ENCODE data around the gene ATP6V1C2.
A peak's percentile ranks its signal among the peaks of the same experiment; 100 is the strongest.

Gene ATP6V1C2

GRCh38 chr2:10826625-10827024 lies 105.2 kb downstream of the ATP6V1C2 start:
- Histone ChIP-seq H3K36me3 (ENCODE audit: control insufficient read depth, insufficient read depth, low read length) (no peaks in the 10 kb centered on the region), H3K4me1 (ENCODE audit: control insufficient read depth, insufficient read depth, low read length, poor library complexity, severe bottlenecking) (peaks cover 4% of the 10 kb centered on the region), H3K9me3 (ENCODE audit: control insufficient read depth, low read length) (no peaks in the 10 kb centered on the region), H3K27ac (ENCODE audit: low read depth, low read length, severe bottlenecking) (no peak overlapping the region), H3K4me3 (ENCODE audit: extremely low read depth, insufficient read depth, low read length, poor library complexity, severe bottlenecking) (no peak overlapping the region)
- WGBS, 2 experiments (ENCODE audit: insufficient coverage in 2 of 2), result 80 to 89% methylated on average over 3 of the region's 8 CpGs

- 91% methylated on average over 10 to 11 of the region's 11 CpGs for WGBS, 2 experiments (ENCODE audit: insufficient coverage in 2 of 2)
- Histone ChIP-seq H3K9me3 (ENCODE audit: control insufficient read depth, low read length) (no peaks in the 10 kb centered on the region), H3K4me1 (ENCODE audit: control insufficient read depth, insufficient read depth, low read length, poor library complexity, severe bottlenecking) (peaks cover 12% of the 10 kb centered on the region), H3K36me3 (ENCODE audit: control insufficient read depth, insufficient read depth, low read length) (no peaks in the 10 kb centered on the region), H3K27ac (ENCODE audit: low read depth, low read length, severe bottlenecking) (no peak overlapping the region), H3K4me3 (ENCODE audit: extremely low read depth, insufficient read depth, low read length, poor library complexity, severe bottlenecking) (no peak overlapping the region)
Measured at GRCh38 chr2:10828346-10828745, 106.9 kb downstream of the ATP6V1C2 start.

- H3K27ac ChIP-seq (ENCODE audit: low read depth, low read length, severe bottlenecking), result no peak overlapping the region
Measured at GRCh38 chr2:10829299-10829698, 107.9 kb downstream of the ATP6V1C2 start.

GRCh38 chr2:10830203-10830602 lies 108.8 kb downstream of the ATP6V1C2 start:
- Histone ChIP-seq H3K4me1 (ENCODE audit: control insufficient read depth, insufficient read depth, low read length, poor library complexity, severe bottlenecking) (peaks cover 23% of the 10 kb centered on the region), H3K4me3 (ENCODE audit: extremely low read depth, insufficient read depth, low read length, poor library complexity, severe bottlenecking) (no peak overlapping the region), H3K36me3 (ENCODE audit: control insufficient read depth, insufficient read depth, low read length) (no peaks in the 10 kb centered on the region), H3K27ac (ENCODE audit: low read depth, low read length, severe bottlenecking) (no peak overlapping the region), H3K9me3 (ENCODE audit: control insufficient read depth, low read length) (no peaks in the 10 kb centered on the region)
- WGBS, 2 experiments (ENCODE audit: insufficient coverage in 2 of 2), result 88 to 93% methylated on average over 4 to 7 of the region's 8 CpGs

More at GRCh38 chr2:10829299-10829698, 107.9 kb downstream of the ATP6V1C2 start:
- H3K4me3 ChIP-seq (ENCODE audit: extremely low read depth, insufficient read depth, low read length, poor library complexity, severe bottlenecking), result no peak overlapping the region
- no peaks in the 10 kb centered on the region for H3K9me3 ChIP-seq (ENCODE audit: control insufficient read depth, low read length)
- 82 to 90% methylated on average over 2 of the region's 3 CpGs for WGBS, 2 experiments (ENCODE audit: insufficient coverage in 2 of 2)
- peaks cover 22% of the 10 kb centered on the region for H3K4me1 ChIP-seq (ENCODE audit: control insufficient read depth, insufficient read depth, low read length, poor library complexity, severe bottlenecking)
- H3K36me3 ChIP-seq (ENCODE audit: control insufficient read depth, insufficient read depth, low read length), result no peaks in the 10 kb centered on the region

GRCh38 chr2:10830641-10831399 lies 109.4 kb downstream of the ATP6V1C2 start:
- H3K27ac ChIP-seq (ENCODE audit: low read depth, low read length, severe bottlenecking), result no peak overlapping the region
- WGBS, 2 experiments (ENCODE audit: insufficient coverage in 2 of 2), result 91 to 92% methylated on average over 28 to 29 of the region's 30 CpGs
- H3K36me3 ChIP-seq (ENCODE audit: control insufficient read depth, insufficient read depth, low read length), result no peaks in the 10 kb centered on the region
- H3K4me1 ChIP-seq (ENCODE audit: control insufficient read depth, insufficient read depth, low read length, poor library complexity, severe bottlenecking), result peaks cover 23% of the 10 kb centered on the region
- H3K4me3 ChIP-seq (ENCODE audit: extremely low read depth, insufficient read depth, low read length, poor library complexity, severe bottlenecking), result no peak overlapping the region
- H3K9me3 ChIP-seq (ENCODE audit: control insufficient read depth, low read length), result no peaks in the 10 kb centered on the region

GRCh38 chr2:10831400-10831985 lies 110.1 kb downstream of the ATP6V1C2 start:
- 71 to 75% methylated on average over 14 to 15 of the region's 16 CpGs for WGBS, 2 experiments (ENCODE audit: insufficient coverage in 2 of 2)
- Histone ChIP-seq H3K9me3 (ENCODE audit: control insufficient read depth, low read length) (no peaks in the 10 kb centered on the region), H3K4me1 (ENCODE audit: control insufficient read depth, insufficient read depth, low read length, poor library complexity, severe bottlenecking) (peaks cover 23% of the 10 kb centered on the region), H3K4me3 (ENCODE audit: extremely low read depth, insufficient read depth, low read length, poor library complexity, severe bottlenecking) (no peak overlapping the region), H3K27ac (ENCODE audit: low read depth, low read length, severe bottlenecking) (no peak overlapping the region), H3K36me3 (ENCODE audit: control insufficient read depth, insufficient read depth, low read length) (no peaks in the 10 kb centered on the region)

- Histone ChIP-seq H3K4me1 (ENCODE audit: control insufficient read depth, insufficient read depth, low read length, poor library complexity, severe bottlenecking) (peaks cover 23% of the 10 kb centered on the region), H3K27ac (ENCODE audit: low read depth, low read length, severe bottlenecking) (no peak overlapping the region), H3K4me3 (ENCODE audit: extremely low read depth, insufficient read depth, low read length, poor library complexity, severe bottlenecking) (peak overlapping the region; percentile 5), H3K9me3 (ENCODE audit: control insufficient read depth, low read length) (no peaks in the 10 kb centered on the region), H3K36me3 (ENCODE audit: control insufficient read depth, insufficient read depth, low read length) (no peaks in the 10 kb centered on the region)
- WGBS, 2 experiments (ENCODE audit: insufficient coverage in 2 of 2), result 24 to 29% methylated on average over 12 to 14 of the region's 30 CpGs
Measured at GRCh38 chr2:10832203-10832936, 110.9 kb downstream of the ATP6V1C2 start.

GRCh38 chr2:10833021-10833420 lies 111.6 kb downstream of the ATP6V1C2 start:
- H3K36me3 ChIP-seq (ENCODE audit: control insufficient read depth, insufficient read depth, low read length), result no peaks in the 10 kb centered on the region
- no peak overlapping the region for H3K4me3 ChIP-seq (ENCODE audit: extremely low read depth, insufficient read depth, low read length, poor library complexity, severe bottlenecking)
- 76 to 85% methylated on average over 8 to 10 of the region's 10 CpGs for WGBS, 2 experiments (ENCODE audit: insufficient coverage in 2 of 2)
- H3K9me3 ChIP-seq (ENCODE audit: control insufficient read depth, low read length), result no peaks in the 10 kb centered on the region
- peaks cover 23% of the 10 kb centered on the region for H3K4me1 ChIP-seq (ENCODE audit: control insufficient read depth, insufficient read depth, low read length, poor library complexity, severe bottlenecking)
- H3K27ac ChIP-seq (ENCODE audit: low read depth, low read length, severe bottlenecking), result no peak overlapping the region

GRCh38 chr2:10834068-10834655 lies 112.7 kb downstream of the ATP6V1C2 start:
- 79 to 83% methylated on average over 6 to 7 of the region's 8 CpGs for WGBS, 2 experiments (ENCODE audit: insufficient coverage in 2 of 2)
- Histone ChIP-seq H3K9me3 (ENCODE audit: control insufficient read depth, low read length) (no peaks in the 10 kb centered on the region), H3K27ac (ENCODE audit: low read depth, low read length, severe bottlenecking) (no peak overlapping the region), H3K4me1 (ENCODE audit: control insufficient read depth, insufficient read depth, low read length, poor library complexity, severe bottlenecking) (peaks cover 23% of the 10 kb centered on the region), H3K4me3 (ENCODE audit: extremely low read depth, insufficient read depth, low read length, poor library complexity, severe bottlenecking) (no peak overlapping the region), H3K36me3 (ENCODE audit: control insufficient read depth, insufficient read depth, low read length) (no peaks in the 10 kb centered on the region)

Data from mesodermal cell (in vitro differentiated cells).